ENCODE results near the gene GAPDHS.

Gene GAPDHS

GRCh38 chr19:35528218-35529038 is 4.8 kb upstream of the GAPDHS start, which contains the start of gene SBSN:
Gene SBSN, minus strand, starts transcription at chr19:35528311. Its CDS starts 30 bp downstream, at chr19:35528281.
- peaks cover 14% of the 10 kb centered on the region for H3K4me1 ChIP-seq (ENCODE audit: control insufficient read depth, low read depth, low read length)
- H3K9ac ChIP-seq (ENCODE audit: low read length) = no peak within 1 kb of the TSS
- peaks cover 6% of the 10 kb centered on the region for H3K27me3 ChIP-seq (ENCODE audit: control insufficient read depth, insufficient read depth, low read length)
- H3K9me3 ChIP-seq (ENCODE audit: control insufficient read depth, low read depth, low read length) = no peaks in the 10 kb centered on the region
- H3K27ac ChIP-seq (ENCODE audit: low read length) = no peak within 1 kb of the TSS
- H3K4me3 ChIP-seq (ENCODE audit: low read length) = no peak within 1 kb of the TSS
- no peaks in the 10 kb centered on the region for H3K36me3 ChIP-seq (ENCODE audit: control insufficient read depth, low read depth, low read length)

- Histone ChIP-seq H3K27ac (ENCODE audit: low read length) (no peak overlapping the region), H3K4me3 (ENCODE audit: low read length) (no peak overlapping the region), H3K9me3 (ENCODE audit: control insufficient read depth, low read depth, low read length) (no peaks in the 10 kb centered on the region), H3K9ac (ENCODE audit: low read length) (no peak overlapping the region), H3K27me3 (ENCODE audit: control insufficient read depth, insufficient read depth, low read length) (peaks cover 6% of the 10 kb centered on the region), H3K4me1 (ENCODE audit: control insufficient read depth, low read depth, low read length) (peaks cover 5% of the 10 kb centered on the region), H3K36me3 (ENCODE audit: control insufficient read depth, low read depth, low read length) (no peaks in the 10 kb centered on the region)
Observed at GRCh38 chr19:35529241-35530218, 3.7 kb upstream of the GAPDHS start.

- Histone ChIP-seq H3K9me3 (ENCODE audit: control insufficient read depth, low read depth, low read length) (no peaks in the 10 kb centered on the region), H3K4me3 (ENCODE audit: low read length) (no peak overlapping the region), H3K9ac (ENCODE audit: low read length) (no peak overlapping the region), H3K4me1 (ENCODE audit: control insufficient read depth, low read depth, low read length) (peaks cover 3% of the 10 kb centered on the region), H3K27me3 (ENCODE audit: control insufficient read depth, insufficient read depth, low read length) (no peaks in the 10 kb centered on the region), H3K36me3 (ENCODE audit: control insufficient read depth, low read depth, low read length) (no peaks in the 10 kb centered on the region), H3K27ac (ENCODE audit: low read length) (no peak overlapping the region)
Observed at GRCh38 chr19:35531291-35531690, 2.0 kb upstream of the GAPDHS start.

- Histone ChIP-seq H3K4me3 (ENCODE audit: low read length) (no peak overlapping the region), H3K36me3 (ENCODE audit: control insufficient read depth, low read depth, low read length) (no peaks in the 10 kb centered on the region), H3K9ac (ENCODE audit: low read length) (no peak overlapping the region), H3K4me1 (ENCODE audit: control insufficient read depth, low read depth, low read length) (peaks cover 3% of the 10 kb centered on the region), H3K27ac (ENCODE audit: low read length) (no peak overlapping the region), H3K27me3 (ENCODE audit: control insufficient read depth, insufficient read depth, low read length) (no peaks in the 10 kb centered on the region), H3K9me3 (ENCODE audit: control insufficient read depth, low read depth, low read length) (no peaks in the 10 kb centered on the region)
Observed at GRCh38 chr19:35533822-35534392, 651 bp downstream of the GAPDHS start.

GRCh38 chr19:35534803-35535480 is 1.7 kb downstream of the GAPDHS start:
- H3K4me1 ChIP-seq (ENCODE audit: control insufficient read depth, low read depth, low read length) = peaks cover 3% of the 10 kb centered on the region
- H3K4me3 ChIP-seq (ENCODE audit: low read length) = no peak overlapping the region
- H3K27ac ChIP-seq (ENCODE audit: low read length) = no peak overlapping the region
- no peaks in the 10 kb centered on the region for H3K27me3 ChIP-seq (ENCODE audit: control insufficient read depth, insufficient read depth, low read length)
- no peak overlapping the region for H3K9ac ChIP-seq (ENCODE audit: low read length)
- H3K36me3 ChIP-seq (ENCODE audit: control insufficient read depth, low read depth, low read length) = no peaks in the 10 kb centered on the region
- no peaks in the 10 kb centered on the region for H3K9me3 ChIP-seq (ENCODE audit: control insufficient read depth, low read depth, low read length)

- Histone ChIP-seq H3K27me3 (ENCODE audit: control insufficient read depth, insufficient read depth, low read length) (no peaks in the 10 kb centered on the region), H3K4me1 (ENCODE audit: control insufficient read depth, low read depth, low read length) (peaks cover 7% of the 10 kb centered on the region), H3K36me3 (ENCODE audit: control insufficient read depth, low read depth, low read length) (peaks cover 5% of the 10 kb centered on the region), H3K9ac (ENCODE audit: low read length) (no peak overlapping the region), H3K27ac (ENCODE audit: low read length) (no peak overlapping the region), H3K9me3 (ENCODE audit: control insufficient read depth, low read depth, low read length) (no peaks in the 10 kb centered on the region), H3K4me3 (ENCODE audit: low read length) (no peak overlapping the region)
Observed at GRCh38 chr19:35539314-35539713, 6.1 kb downstream of the GAPDHS start.

- no peaks in the 10 kb centered on the region for H3K9me3 ChIP-seq (ENCODE audit: control insufficient read depth, low read depth, low read length)
Observed at GRCh38 chr19:35539850-35540249, 6.6 kb downstream of the GAPDHS start.

GRCh38 chr19:35540356-35540927 is 7.2 kb downstream of the GAPDHS start:
- Histone ChIP-seq H3K36me3 (ENCODE audit: control insufficient read depth, low read depth, low read length) (peaks cover 5% of the 10 kb centered on the region), H3K4me3 (ENCODE audit: low read length) (no peak overlapping the region), H3K4me1 (ENCODE audit: control insufficient read depth, low read depth, low read length) (peaks cover 7% of the 10 kb centered on the region), H3K27ac (ENCODE audit: low read length) (no peak overlapping the region), H3K27me3 (ENCODE audit: control insufficient read depth, insufficient read depth, low read length) (no peaks in the 10 kb centered on the region), H3K9ac (ENCODE audit: low read length) (no peak overlapping the region), H3K9me3 (ENCODE audit: control insufficient read depth, low read depth, low read length) (no peaks in the 10 kb centered on the region)

More at GRCh38 chr19:35539850-35540249, 6.6 kb downstream of the GAPDHS start:
- H3K27me3 ChIP-seq (ENCODE audit: control insufficient read depth, insufficient read depth, low read length) = no peaks in the 10 kb centered on the region
- peaks cover 8% of the 10 kb centered on the region for H3K4me1 ChIP-seq (ENCODE audit: control insufficient read depth, low read depth, low read length)
- H3K36me3 ChIP-seq (ENCODE audit: control insufficient read depth, low read depth, low read length) = peaks cover 5% of the 10 kb centered on the region
- H3K27ac ChIP-seq (ENCODE audit: low read length) = no peak overlapping the region
- H3K9ac ChIP-seq (ENCODE audit: low read length) = no peak overlapping the region
- H3K4me3 ChIP-seq (ENCODE audit: low read length) = no peak overlapping the region

- Histone ChIP-seq H3K36me3 (ENCODE audit: control insufficient read depth, low read depth, low read length) (peaks cover 7% of the 10 kb centered on the region), H3K27me3 (ENCODE audit: control insufficient read depth, insufficient read depth, low read length) (no peaks in the 10 kb centered on the region), H3K9me3 (ENCODE audit: control insufficient read depth, low read depth, low read length) (no peaks in the 10 kb centered on the region), H3K9ac (ENCODE audit: low read length) (no peak overlapping the region), H3K4me1 (ENCODE audit: control insufficient read depth, low read depth, low read length) (peaks cover 7% of the 10 kb centered on the region), H3K4me3 (ENCODE audit: low read length) (no peak overlapping the region), H3K27ac (ENCODE audit: low read length) (no peak overlapping the region)
Observed at GRCh38 chr19:35542209-35542608, 9.0 kb downstream of the GAPDHS start.

- H3K27ac ChIP-seq (ENCODE audit: low read length) = no peak overlapping the region
- peaks cover 7% of the 10 kb centered on the region for H3K4me1 ChIP-seq (ENCODE audit: control insufficient read depth, low read depth, low read length)
- H3K27me3 ChIP-seq (ENCODE audit: control insufficient read depth, insufficient read depth, low read length) = no peaks in the 10 kb centered on the region
- peak overlapping the region; percentile 94 for H3K4me3 ChIP-seq (ENCODE audit: low read length)
- H3K9ac ChIP-seq (ENCODE audit: low read length) = no peak overlapping the region
- peaks cover 10% of the 10 kb centered on the region for H3K36me3 ChIP-seq (ENCODE audit: control insufficient read depth, low read depth, low read length)
- H3K9me3 ChIP-seq (ENCODE audit: control insufficient read depth, low read depth, low read length) = no peaks in the 10 kb centered on the region
Observed at GRCh38 chr19:35543280-35544109, 10.2 kb downstream of the GAPDHS start.
